Superior temporal gyrus (tissue), 1 donor: ENCODE data around the gene FAM193B.
"Not testable (repeated sequence)": the region's sequence is repeated elsewhere in the genome, so short reads cannot be mapped to it uniquely, and the experiment has no call there.

ENCODE experiments used
- DNase-seq: peaks from one replicate; pipeline ENCODE4 v3.0.0-alpha.2; 2016; ENCODE audit errors: extremely low spot score

FAM193B gene

GRCh38 chr5:177576169-177576568, 21.8 kb upstream of the FAM193B start:
- DNase-seq: no peak

GRCh38 chr5:177575488-177575887, 21.1 kb upstream of the FAM193B start:
- DNase-seq: no peak

- DNase-seq: no peak
Measured at GRCh38 chr5:177569894-177570293, 15.5 kb upstream of the FAM193B start.

GRCh38 chr5:177568326-177568725, 14.0 kb upstream of the FAM193B start:
- no peak for DNase-seq

- DNase-seq: no peak
Measured at GRCh38 chr5:177565046-177565445, 10.7 kb upstream of the FAM193B start.

GRCh38 chr5:177559446-177559941, 5.1 kb upstream of the FAM193B start:
- DNase-seq: not testable (repeated sequence)

GRCh38 chr5:177557796-177558195, 3.4 kb upstream of the FAM193B start:
- no peak for DNase-seq

- DNase-seq: no peak
Measured at GRCh38 chr5:177557041-177557647, 2.8 kb upstream of the FAM193B start.

GRCh38 chr5:177555665-177556064, 1.3 kb upstream of the FAM193B start:
- no peak for DNase-seq

- DNase-seq: no peak
Measured at GRCh38 chr5:177555228-177555627, 865 bp upstream of the FAM193B start.

- DNase-seq: no peak
Measured at GRCh38 chr5:177553671-177554429, 513 bp downstream of the FAM193B start.

GRCh38 chr5:177552839-177553455, 1.4 kb downstream of the FAM193B start:
- DNase-seq: no peak

- DNase-seq: no peak
Measured at GRCh38 chr5:177550122-177550521, 4.2 kb downstream of the FAM193B start.

- no peak for DNase-seq
Measured at GRCh38 chr5:177548495-177548894, 5.9 kb downstream of the FAM193B start.

- DNase-seq: peak; percentile 27
Measured at GRCh38 chr5:177547736-177548135, 6.6 kb downstream of the FAM193B start.

- DNase-seq: peak; percentile 88
Measured at GRCh38 chr5:177546258-177546741, 8.1 kb downstream of the FAM193B start.

- no peak for DNase-seq
Measured at GRCh38 chr5:177545487-177546257, 8.7 kb downstream of the FAM193B start.

GRCh38 chr5:177542816-177543465, 11.4 kb downstream of the FAM193B start:
- DNase-seq: no peak

GRCh38 chr5:177540438-177540837, 13.9 kb downstream of the FAM193B start:
- DNase-seq: no peak

GRCh38 chr5:177539411-177539810, 15.0 kb downstream of the FAM193B start:
- peak; percentile 29 for DNase-seq

GRCh38 chr5:177538876-177539275, 15.5 kb downstream of the FAM193B start:
- no peak for DNase-seq
